ENCODE data around the gene ZBTB6.
"Not testable (repeated sequence)": the region's sequence is repeated elsewhere in the genome, so short reads cannot be mapped to it uniquely, and the experiment has no call there.

The ZBTB6 gene

GRCh38 chr9:122936883-122937282 is 23.8 kb upstream of the ZBTB6 start:
- Mint-ChIP-seq H3K4me1 (peaks cover 23% of the 10 kb centered on the region), H3K27ac (no peak overlapping the region), H3K36me3 (peaks cover 58% of the 10 kb centered on the region), H3K4me3 (no peak overlapping the region), H3K9me3 (no peaks in the 10 kb centered on the region)
- ATAC-seq (no peak), DNase-seq (ENCODE audit: low spot score in 2 of 2) (no peak)

GRCh38 chr9:122936464-122936863 is 23.3 kb upstream of the ZBTB6 start:
- no peak for ATAC-seq
- no peak overlapping the region for H3K27ac Mint-ChIP-seq
- H3K4me3 Mint-ChIP-seq: no peak overlapping the region
- peaks cover 54% of the 10 kb centered on the region for H3K36me3 Mint-ChIP-seq
- no peak for DNase-seq (ENCODE audit: low spot score in 2 of 2)
- H3K9me3 Mint-ChIP-seq: no peaks in the 10 kb centered on the region
- H3K4me1 Mint-ChIP-seq: peaks cover 19% of the 10 kb centered on the region

GRCh38 chr9:122931226-122932121 is 18.4 kb upstream of the ZBTB6 start, which contains the start of gene ZBTB26:
Gene ZBTB26, minus strand, starts transcription at chr9:122931512. Its CDS starts 11,578 bp downstream, at chr9:122919934.
- DNase-seq (ENCODE audit: low spot score in 2 of 2): peak; percentile 80 to 95
- no peak within 1 kb of the TSS for H3K4me3 Mint-ChIP-seq
- ATAC-seq: peak; percentile 99
- H3K4me1 Mint-ChIP-seq: peaks cover 12% of the 10 kb centered on the region
- peaks cover 9% of the 10 kb centered on the region for H3K36me3 Mint-ChIP-seq
- no peaks in the 10 kb centered on the region for H3K9me3 Mint-ChIP-seq
- no peak within 1 kb of the TSS for H3K27ac Mint-ChIP-seq

- Mint-ChIP-seq H3K4me3 (no peak overlapping the region), H3K9me3 (no peaks in the 10 kb centered on the region), H3K36me3 (peaks cover under 1% of the 10 kb centered on the region), H3K27ac (no peak overlapping the region), H3K4me1 (peaks cover 12% of the 10 kb centered on the region)
- ATAC-seq (no peak), DNase-seq (ENCODE audit: low spot score in 2 of 2) (no peak)
These were observed 17.6 kb upstream of the ZBTB6 start for GRCh38 chr9:122930541-122931225.

- Mint-ChIP-seq H3K4me1 (peaks cover 12% of the 10 kb centered on the region), H3K27ac (no peak overlapping the region), H3K9me3 (no peaks in the 10 kb centered on the region), H3K4me3 (no peak overlapping the region), H3K36me3 (no peaks in the 10 kb centered on the region)
- ATAC-seq (no peak), DNase-seq (ENCODE audit: low spot score in 2 of 2) (no peak)
These were observed 16.8 kb upstream of the ZBTB6 start for GRCh38 chr9:122929796-122930354.

GRCh38 chr9:122923947-122924346 is 10.8 kb upstream of the ZBTB6 start:
- H3K27ac Mint-ChIP-seq: no peak overlapping the region
- no peak for DNase-seq (ENCODE audit: low spot score in 2 of 2)
- no peak overlapping the region for H3K4me3 Mint-ChIP-seq
- ATAC-seq: peak; percentile 40
- no peaks in the 10 kb centered on the region for H3K9me3 Mint-ChIP-seq
- peaks cover 6% of the 10 kb centered on the region for H3K4me1 Mint-ChIP-seq
- H3K36me3 Mint-ChIP-seq: peaks cover 22% of the 10 kb centered on the region

GRCh38 chr9:122922713-122923112 is 9.6 kb upstream of the ZBTB6 start:
- peaks cover 6% of the 10 kb centered on the region for H3K4me1 Mint-ChIP-seq
- peaks cover 25% of the 10 kb centered on the region for H3K36me3 Mint-ChIP-seq
- no peak overlapping the region for H3K4me3 Mint-ChIP-seq
- no peaks in the 10 kb centered on the region for H3K9me3 Mint-ChIP-seq
- DNase-seq (ENCODE audit: low spot score in 2 of 2) (no peak), ATAC-seq (no peak)
- H3K27ac Mint-ChIP-seq: no peak overlapping the region

GRCh38 chr9:122918310-122918709 is 5.2 kb upstream of the ZBTB6 start:
- Mint-ChIP-seq H3K27ac (no peak overlapping the region), H3K4me1 (peaks cover 6% of the 10 kb centered on the region), H3K36me3 (peaks cover 30% of the 10 kb centered on the region), H3K4me3 (no peak overlapping the region), H3K9me3 (no peaks in the 10 kb centered on the region)
- no peak for DNase-seq (ENCODE audit: low spot score in 2 of 2)
- no peak for ATAC-seq

GRCh38 chr9:122912671-122912963 is 506 bp downstream of the ZBTB6 start:
- H3K9me3 Mint-ChIP-seq: no peaks in the 10 kb centered on the region
- no peak for DNase-seq (ENCODE audit: low spot score in 2 of 2)
- peaks cover 19% of the 10 kb centered on the region for H3K4me1 Mint-ChIP-seq
- H3K27ac Mint-ChIP-seq: peak overlapping the region; percentile 99
- ATAC-seq: no peak
- H3K4me3 Mint-ChIP-seq: peak overlapping the region; percentile 97
- peaks cover 60% of the 10 kb centered on the region for H3K36me3 Mint-ChIP-seq

- ATAC-seq: not testable (repeated sequence)
These were observed 7.0 kb downstream of the ZBTB6 start for GRCh38 chr9:122906122-122906521.

GRCh38 chr9:122904823-122905710 is 8.1 kb downstream of the ZBTB6 start, which contains the start of gene RC3H2:
Gene RC3H2, minus strand, starts transcription at chr9:122905359. Its CDS starts 7,850 bp downstream, at chr9:122897509.
- ATAC-seq (peak; percentile 91), DNase-seq (ENCODE audit: low spot score in 2 of 2) (peak; percentile 87 to 98)
- no peaks in the 10 kb centered on the region for H3K4me1 Mint-ChIP-seq
- peak within 1 kb of the TSS; percentile 87 for H3K4me3 Mint-ChIP-seq
- H3K27ac Mint-ChIP-seq: peak within 1 kb of the TSS; percentile 96
- peaks cover 60% of the 10 kb centered on the region for H3K36me3 Mint-ChIP-seq
- H3K9me3 Mint-ChIP-seq: no peaks in the 10 kb centered on the region

More at GRCh38 chr9:122906122-122906521, 7.0 kb downstream of the ZBTB6 start:
- not testable (repeated sequence) for H3K27ac Mint-ChIP-seq; H3K4me3 Mint-ChIP-seq; DNase-seq (ENCODE audit: low spot score in 2 of 2); H3K4me1 Mint-ChIP-seq; H3K9me3 Mint-ChIP-seq
- peaks cover 71% of the 10 kb centered on the region for H3K36me3 Mint-ChIP-seq

- ATAC-seq: peak; percentile 27
- H3K4me3 Mint-ChIP-seq: peak overlapping the region; percentile 87
- H3K27ac Mint-ChIP-seq: peak overlapping the region; percentile 96
- H3K4me1 Mint-ChIP-seq: peaks cover 4% of the 10 kb centered on the region
- H3K36me3 Mint-ChIP-seq: peaks cover 57% of the 10 kb centered on the region
- no peak for DNase-seq (ENCODE audit: low spot score in 2 of 2)
- no peaks in the 10 kb centered on the region for H3K9me3 Mint-ChIP-seq
These were observed 8.7 kb downstream of the ZBTB6 start for GRCh38 chr9:122904466-122904822.

- Mint-ChIP-seq H3K36me3 (peaks cover 72% of the 10 kb centered on the region), H3K4me3 (peak overlapping the region; percentile 87), H3K4me1 (peaks cover 18% of the 10 kb centered on the region), H3K27ac (peak overlapping the region; percentile 48), H3K9me3 (no peaks in the 10 kb centered on the region)
- ATAC-seq (no peak), DNase-seq (ENCODE audit: low spot score in 2 of 2) (no peak)
These were observed 12.3 kb downstream of the ZBTB6 start for GRCh38 chr9:122900791-122901190.

GRCh38 chr9:122897969-122898368 is 15.2 kb downstream of the ZBTB6 start:
- DNase-seq (ENCODE audit: low spot score in 2 of 2) (no peak), ATAC-seq (peak; percentile 72)
- no peaks in the 10 kb centered on the region for H3K9me3 Mint-ChIP-seq
- peaks cover 22% of the 10 kb centered on the region for H3K4me1 Mint-ChIP-seq
- H3K4me3 Mint-ChIP-seq: peak overlapping the region; percentile 1
- peaks cover 81% of the 10 kb centered on the region for H3K36me3 Mint-ChIP-seq
- peak overlapping the region; percentile 6 for H3K27ac Mint-ChIP-seq

- Mint-ChIP-seq H3K4me3 (no peak overlapping the region), H3K36me3 (peaks cover 99% of the 10 kb centered on the region), H3K4me1 (no peaks in the 10 kb centered on the region), H3K9me3 (no peaks in the 10 kb centered on the region), H3K27ac (no peak overlapping the region)
- ATAC-seq (no peak), DNase-seq (ENCODE audit: low spot score in 2 of 2) (no peak)
These were observed 24.6 kb downstream of the ZBTB6 start for GRCh38 chr9:122888480-122888879.

Measured in stimulated activated effector memory CD8-positive, alpha-beta T cell treated with anti-CD3 and anti-CD28 coated beads, Interleukin-12 subunit alpha, Interleukin-12 subunit beta, amount 100 ng/mL, for 72 hours (primary cell).